MCF 10A (cell line): ENCODE data around the gene MOB3C. TPM values are rescaled to one million over a fixed set of nuclear protein-coding genes. Genes with fewer than 3 reads are reported as not detected.

Source experiments
- BruUV-seq: library from RNA; stranded (reverse); fragments of 400-500 nt; replicated peaks from 2 replicates; lab custom pipeline; 2021; lab: Mats Ljungman, UMichigan
- CTCF ChIA-PET: fragments of 300-600 bp; sonication (Branson Sonifier 250); formaldehyde crosslinking; extraction: SDS; loops from one replicate; lab custom pipeline; 2021; ENCODE audit warnings: antibody characterized with exemption, inconsistent platforms; lab: Yijun Ruan, JAX
- POLR2A ChIA-PET: fragments of 300-600, 350-650 bp; sonication (Branson Sonifier 250); formaldehyde crosslinking; extraction: SDS; loops from one replicate; lab custom pipeline; 2020; ENCODE audit warnings: antibody characterized with exemption, inconsistent platforms; lab: Yijun Ruan, JAX
- DNase-seq: peaks from one replicate; pipeline ENCODE4 v3.0.0-alpha.2; 2018; ENCODE audit not compliant: unreplicated experiment
- H3K27ac Mint-ChIP-seq: one replicate; pipeline ENCODE4 v1.8.0; 2022; ENCODE audit warnings: mild to moderate bottlenecking, low read depth, mixed read lengths; ENCODE audit not compliant: unreplicated experiment
- H3K27me3 Mint-ChIP-seq: one replicate; pipeline ENCODE4 v1.8.0; 2022; ENCODE audit warnings: mixed read lengths; ENCODE audit not compliant: insufficient read depth, unreplicated experiment
- H3K36me3 Mint-ChIP-seq: one replicate; pipeline ENCODE4 v1.8.0; 2022; ENCODE audit warnings: mild to moderate bottlenecking, moderate library complexity, mixed read lengths; ENCODE audit not compliant: insufficient read depth, unreplicated experiment
- H3K4me1 Mint-ChIP-seq: one replicate; pipeline ENCODE4 v1.8.0; 2022; ENCODE audit warnings: mixed read lengths; ENCODE audit not compliant: insufficient read depth, unreplicated experiment
- H3K4me3 Mint-ChIP-seq: one replicate; pipeline ENCODE4 v1.8.0; 2022; ENCODE audit warnings: mild to moderate bottlenecking, moderate library complexity, mixed read lengths; ENCODE audit not compliant: unreplicated experiment
- H3K9me3 Mint-ChIP-seq: one replicate; pipeline ENCODE4 v1.8.0; 2022; ENCODE audit warnings: mixed read lengths; ENCODE audit not compliant: unreplicated experiment
- intact Hi-C: fragments of 100-400 bp; cut with micrococcal nuclease; formaldehyde crosslinking; loops from 2 replicates; pipeline ENCODE4 v1.14.1; 2022
- total RNA-seq: library from RNA; stranded (reverse); gene quantifications from 2 replicates; pipeline ENCODE4 v1.2.3, GENCODE V29; 2022
- TF ChIP-seq, protein P1 (sequence below): fragments of 200-600 bp; IDR thresholded peaks from one replicate; pipeline ENCODE4 v1.8.0; 2022; ENCODE audit warnings: antibody characterized with exemption, mild to moderate bottlenecking; ENCODE audit not compliant: unreplicated experiment

MOB3C gene
- total RNA-seq, 1 experiment from 2014 or later = 5.8 TPM

DNA sequence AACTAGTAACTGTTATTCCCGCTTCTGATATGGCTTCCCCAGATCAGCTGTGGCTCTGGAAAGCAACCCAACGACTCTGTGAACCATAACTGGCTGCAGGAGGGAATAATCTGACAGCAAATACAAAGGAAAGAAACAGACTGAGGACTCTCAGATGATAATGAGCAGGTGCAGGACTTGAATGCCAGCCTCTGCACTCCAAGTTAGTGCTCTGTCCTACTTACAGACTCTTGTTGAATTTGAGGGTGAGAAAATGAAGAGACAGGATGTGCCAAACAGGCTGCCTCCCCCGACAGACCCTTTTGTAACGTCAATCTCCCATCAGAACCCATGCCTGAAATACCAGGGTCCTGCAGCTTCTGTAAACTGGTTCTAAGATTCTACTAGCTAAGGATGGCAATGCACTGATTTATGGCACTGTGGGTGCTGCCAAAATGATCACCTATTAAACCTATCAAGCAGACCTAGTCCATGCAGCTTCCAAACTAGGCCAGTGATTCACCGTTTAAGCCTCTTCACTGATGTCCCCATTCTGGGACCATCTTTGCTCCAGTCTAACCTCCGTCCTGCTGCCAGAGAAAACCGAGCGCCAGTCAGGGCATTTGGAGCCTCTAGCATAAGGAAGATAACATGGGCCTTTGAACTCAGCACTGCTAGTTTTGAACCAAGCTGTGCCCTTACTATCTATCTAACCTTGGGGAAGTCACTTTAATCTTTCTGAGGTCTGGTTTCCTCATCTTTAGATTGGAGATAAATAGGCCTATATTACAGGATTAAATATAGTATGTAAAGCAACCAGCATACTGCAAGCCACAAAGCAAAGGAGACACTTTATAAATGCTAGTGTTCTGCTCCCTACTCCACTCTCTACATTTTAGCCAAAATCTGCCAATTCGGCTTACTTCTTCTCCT lies 17.3 kb downstream of the MOB3C start:
- CTCF ChIA-PET = no interaction called here
- Mint-ChIP-seq H3K4me3 (no peak overlapping the region), H3K9me3 (no peaks in the 10 kb centered on the region), H3K4me1 (peaks cover 20% of the 10 kb centered on the region), H3K36me3 (no peaks in the 10 kb centered on the region), H3K27ac (no peak overlapping the region), H3K27me3 (no peaks in the 10 kb centered on the region)
- BruUV-seq = no TSS peak
- no peak for DNase-seq
- TF ChIP-seq, protein P1, sequence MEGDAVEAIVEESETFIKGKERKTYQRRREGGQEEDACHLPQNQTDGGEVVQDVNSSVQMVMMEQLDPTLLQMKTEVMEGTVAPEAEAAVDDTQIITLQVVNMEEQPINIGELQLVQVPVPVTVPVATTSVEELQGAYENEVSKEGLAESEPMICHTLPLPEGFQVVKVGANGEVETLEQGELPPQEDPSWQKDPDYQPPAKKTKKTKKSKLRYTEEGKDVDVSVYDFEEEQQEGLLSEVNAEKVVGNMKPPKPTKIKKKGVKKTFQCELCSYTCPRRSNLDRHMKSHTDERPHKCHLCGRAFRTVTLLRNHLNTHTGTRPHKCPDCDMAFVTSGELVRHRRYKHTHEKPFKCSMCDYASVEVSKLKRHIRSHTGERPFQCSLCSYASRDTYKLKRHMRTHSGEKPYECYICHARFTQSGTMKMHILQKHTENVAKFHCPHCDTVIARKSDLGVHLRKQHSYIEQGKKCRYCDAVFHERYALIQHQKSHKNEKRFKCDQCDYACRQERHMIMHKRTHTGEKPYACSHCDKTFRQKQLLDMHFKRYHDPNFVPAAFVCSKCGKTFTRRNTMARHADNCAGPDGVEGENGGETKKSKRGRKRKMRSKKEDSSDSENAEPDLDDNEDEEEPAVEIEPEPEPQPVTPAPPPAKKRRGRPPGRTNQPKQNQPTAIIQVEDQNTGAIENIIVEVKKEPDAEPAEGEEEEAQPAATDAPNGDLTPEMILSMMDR = no peak
- POLR2A ChIA-PET = interaction anchor here (1.1 kb wide), 1 partner anchor 13 kb away, joined by 4 read pairs; no protein-coding TSS in a partner anchor
- intact Hi-C loops = no loop called here

DNA sequence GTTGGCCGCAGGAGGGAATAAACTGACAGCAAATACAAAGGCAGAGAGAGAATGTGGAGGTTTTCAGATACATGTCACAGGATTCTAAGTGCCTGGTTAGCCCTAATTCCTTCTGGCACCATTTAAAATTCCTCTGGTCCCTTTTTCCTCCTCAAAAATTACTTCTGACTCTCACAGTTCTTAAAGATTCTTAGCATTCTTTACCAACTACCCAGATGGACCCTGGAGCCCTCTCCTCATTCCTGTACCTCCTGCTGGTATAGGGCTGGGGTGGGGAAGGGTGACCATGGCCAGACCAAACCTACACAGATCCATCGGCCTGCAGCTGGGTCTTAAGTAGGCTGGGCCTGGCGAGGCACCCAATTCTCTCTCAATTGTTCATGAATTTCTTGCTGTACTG lies 19.8 kb downstream of the MOB3C start:
- peaks cover 24% of the 10 kb centered on the region for H3K36me3 Mint-ChIP-seq
- ChIA-PET POLR2A (interaction anchor here (1.1 kb wide), 1 partner anchor 20 kb away, joined by 3 read pairs; no protein-coding TSS in a partner anchor), CTCF (interaction anchor here (0.7 kb wide), 1 partner anchor 99 kb away, joined by 3 read pairs; no protein-coding TSS in a partner anchor)
- no peaks in the 10 kb centered on the region for H3K27me3 Mint-ChIP-seq
- intact Hi-C loops = no loop called here
- H3K4me1 Mint-ChIP-seq = peaks cover 18% of the 10 kb centered on the region
- H3K27ac Mint-ChIP-seq = no peak overlapping the region
- TF ChIP-seq, protein P1 = no peak
- DNase-seq = no peak
- H3K9me3 Mint-ChIP-seq = no peaks in the 10 kb centered on the region
- no TSS peak for BruUV-seq
- no peak overlapping the region for H3K4me3 Mint-ChIP-seq

- Mint-ChIP-seq H3K9me3 (no peaks in the 10 kb centered on the region), H3K4me3 (no peak overlapping the region), H3K4me1 (peaks cover 14% of the 10 kb centered on the region), H3K36me3 (peaks cover 31% of the 10 kb centered on the region), H3K27ac (no peak overlapping the region), H3K27me3 (no peaks in the 10 kb centered on the region)
- TF ChIP-seq, protein P1 = no peak
- ChIA-PET POLR2A (interaction anchor here (1.1 kb wide), 1 partner anchor 19 kb away, joined by 3 read pairs; no protein-coding TSS in a partner anchor), CTCF (interaction anchor here (0.6 to 0.8 kb wide), 4 partner anchors 8 to 149 kb away, joined by 3 read pairs; partner anchors contain the start of gene MKNK1)
- no peak for DNase-seq
- no TSS peak for BruUV-seq
- intact Hi-C loops = no loop called here
Measured at GRCh38 chr1:46596036-46596435, 20.6 kb downstream of the MOB3C start.

DNA sequence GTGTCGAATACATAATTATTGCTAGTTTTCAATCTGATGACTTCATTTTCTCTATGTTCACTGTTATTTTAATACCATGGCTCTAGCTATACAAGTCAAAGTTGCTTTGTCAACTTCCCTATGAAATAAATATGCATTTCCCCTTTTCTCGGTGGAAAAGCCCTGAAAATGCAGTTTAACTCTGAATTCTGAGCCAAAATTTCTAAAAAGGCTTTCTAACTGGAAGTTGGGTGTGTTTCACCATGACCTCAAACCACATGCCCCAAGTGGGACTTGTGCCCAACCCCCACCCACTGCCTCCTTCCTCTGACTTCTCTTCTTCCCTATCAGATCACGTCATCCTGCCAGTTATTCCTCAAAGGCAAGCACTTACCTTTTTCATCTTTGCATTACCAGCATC lies 21.5 kb downstream of the MOB3C start:
- intact Hi-C loops = no loop called here
- CTCF ChIA-PET = interaction anchor here (0.8 to 1.2 kb wide), 2 partner anchors 20 to 732 kb away, joined by 3 read pairs; no protein-coding TSS in a partner anchor

More for the DNA sequence above, 21.5 kb downstream of the MOB3C start:
- DNase-seq = no peak
- Mint-ChIP-seq H3K36me3 (peaks cover 36% of the 10 kb centered on the region), H3K9me3 (no peaks in the 10 kb centered on the region), H3K4me3 (no peak overlapping the region), H3K27ac (no peak overlapping the region), H3K4me1 (peaks cover 13% of the 10 kb centered on the region), H3K27me3 (no peaks in the 10 kb centered on the region)
- BruUV-seq = no TSS peak
- POLR2A ChIA-PET = no interaction called here
- TF ChIP-seq, protein P1 = no peak
